HEK293 (cell line): Measurements from ENCODE around the gene ZKSCAN3.
A peak's percentile ranks its signal among the peaks of the same experiment; 100 is the strongest.

Source experiments
- CTCF ChIA-PET: fragments of 350-600 bp; formaldehyde crosslinking; extraction: SDS; loops from one replicate; lab custom pipeline; 2021; ENCODE audit warnings: antibody characterized with exemption; lab: Yijun Ruan, JAX
- POLR2A ChIA-PET: fragments of 300-600 bp; formaldehyde crosslinking; extraction: SDS; loops from one replicate; lab custom pipeline; 2020; ENCODE audit warnings: antibody characterized with exemption, inconsistent platforms; lab: Yijun Ruan, JAX
- H3K27ac ChIP-seq: fragments of 200-500 bp; sonication (Bioruptor generic); 2 replicates; pipeline ENCODE4 v1.5.1; 2014; ENCODE audit warnings: low read depth, low read length, control low read depth, inconsistent platforms; ENCODE audit errors: extremely low read depth
- H3K36me3 ChIP-seq, 2 experiments: fragments of 200-500 bp in 1 of 2; sonication (Bioruptor generic) in 1 of 2; 1 replicate in 1 of 2; 2 replicates in 1 of 2; pipeline ENCODE4 v1.5.1; 2014 to 2017; ENCODE audit warnings: inconsistent platforms in 2 of 2, low read length in 2 of 2; ENCODE audit not compliant: control insufficient read depth in 2 of 2, insufficient read depth in 1 of 2
- H3K4me1 ChIP-seq: fragments of 200-500 bp; sonication (Bioruptor generic); 2 replicates; pipeline ENCODE4 v1.5.1; 2014; ENCODE audit warnings: mild to moderate bottlenecking, low read length, inconsistent platforms; ENCODE audit not compliant: control insufficient read depth, insufficient read depth
- H3K4me3 ChIP-seq: 2 replicates; pipeline ENCODE4 v1.5.1; 2011; ENCODE audit warnings: low read depth, mild to moderate bottlenecking, control low read depth, low read length, moderate library complexity
- H3K9me3 ChIP-seq: fragments of 200-500 bp; sonication (Bioruptor generic); 2 replicates; pipeline ENCODE4 v1.5.1; 2014; ENCODE audit warnings: low read depth, low read length, inconsistent platforms; ENCODE audit not compliant: control insufficient read depth, insufficient read depth
- FEZF1 ChIP-seq: fragments of 450-650 bp; formaldehyde crosslinking; IDR thresholded peaks from 2 replicates; pipeline ENCODE4 v1.5.1; 2016; ENCODE audit warnings: missing biosample characterization, missing genetic modification characterization
- GLI2 ChIP-seq: fragments of 450-650 bp; formaldehyde crosslinking; IDR thresholded peaks from 2 replicates; pipeline ENCODE4; 2017; ENCODE audit warnings: missing biosample characterization, missing genetic modification characterization, low read depth, borderline replicate concordance
- GLIS2 ChIP-seq: fragments of 450-650 bp; formaldehyde crosslinking; IDR thresholded peaks from 2 replicates; pipeline ENCODE4 v1.5.1; 2016; ENCODE audit warnings: missing biosample characterization, missing genetic modification characterization
- HOXC10 ChIP-seq: sonication (generic); formaldehyde crosslinking; IDR thresholded peaks from 2 replicates; pipeline ENCODE4 v1.8.1; 2023; ENCODE audit warnings: mild to moderate bottlenecking, missing genetic modification reagents
- KLF1 ChIP-seq: fragments of 450-650 bp; formaldehyde crosslinking; IDR thresholded peaks from 2 replicates; pipeline ENCODE4 v1.5.1; 2016; ENCODE audit warnings: missing biosample characterization, missing genetic modification characterization
- MZF1 ChIP-seq: fragments of 450-650 bp; formaldehyde crosslinking; IDR thresholded peaks from 2 replicates; pipeline ENCODE4 v1.5.1; 2017; ENCODE audit warnings: missing biosample characterization, missing genetic modification characterization, borderline replicate concordance
- OVOL3 ChIP-seq: fragments of 450-650 bp; formaldehyde crosslinking; IDR thresholded peaks from 2 replicates; pipeline ENCODE4 v1.5.1; 2016; ENCODE audit warnings: missing biosample characterization, missing genetic modification characterization
- SALL2 ChIP-seq: fragments of 450-650 bp; formaldehyde crosslinking; IDR thresholded peaks from 2 replicates; pipeline ENCODE4 v1.5.0; 2017; ENCODE audit warnings: missing biosample characterization, mild to moderate bottlenecking, missing genetic modification characterization, borderline replicate concordance
- SETDB1 ChIP-seq: IDR thresholded peaks from one replicate; pipeline ENCODE4 v1.6.1; 2017; ENCODE audit warnings: mild to moderate bottlenecking, low read length, moderate library complexity, mixed read lengths; ENCODE audit not compliant: insufficient read length
- SP2 ChIP-seq: fragments of 450-650 bp; formaldehyde crosslinking; IDR thresholded peaks from 2 replicates; pipeline ENCODE4 v1.5.1; 2016; ENCODE audit warnings: missing biosample characterization, missing genetic modification characterization
- YY1 ChIP-seq: fragments of 450-650 bp; formaldehyde crosslinking; IDR thresholded peaks from 2 replicates; pipeline ENCODE4 v1.5.1; 2018; ENCODE audit warnings: missing biosample characterization, missing genetic modification characterization
- ZBTB26 ChIP-seq: fragments of 450-650 bp; formaldehyde crosslinking; optimal IDR thresholded peaks from 2 replicates; pipeline ENCODE3; 2016; ENCODE audit warnings: missing biosample characterization, mild to moderate bottlenecking, missing genetic modification characterization
- ZBTB8A ChIP-seq: fragments of 450-650 bp; formaldehyde crosslinking; IDR thresholded peaks from 2 replicates; pipeline ENCODE4 v1.5.1; 2016; ENCODE audit warnings: missing biosample characterization, missing genetic modification characterization
- ZNF175 ChIP-seq: fragments of 450-650 bp; formaldehyde crosslinking; IDR thresholded peaks from 2 replicates; pipeline ENCODE4 v1.5.1; 2016; ENCODE audit warnings: missing biosample characterization, missing genetic modification characterization
- ZNF2 ChIP-seq: fragments of 450-650 bp; formaldehyde crosslinking; IDR thresholded peaks from 2 replicates; pipeline ENCODE4 v1.5.1; 2016; ENCODE audit warnings: missing biosample characterization, missing genetic modification characterization
- ZNF292 ChIP-seq: fragments of 450-650 bp; formaldehyde crosslinking; IDR thresholded peaks from 2 replicates; pipeline ENCODE4 v1.5.1; 2016; ENCODE audit warnings: low read depth, missing biosample characterization, missing genetic modification characterization, borderline replicate concordance
- ZNF324 ChIP-seq: fragments of 450-650 bp; formaldehyde crosslinking; IDR thresholded peaks from 2 replicates; pipeline ENCODE4 v1.5.1; 2016; ENCODE audit warnings: missing biosample characterization, missing genetic modification characterization
- ZNF341 ChIP-seq: fragments of 450-650 bp; formaldehyde crosslinking; IDR thresholded peaks from 2 replicates; pipeline ENCODE4; 2016; ENCODE audit warnings: low read depth, missing biosample characterization, missing genetic modification characterization
- ZNF366 ChIP-seq: fragments of 450-650 bp; formaldehyde crosslinking; conservative IDR thresholded peaks from 2 replicates; pipeline ENCODE4 v1.5.1; 2016; ENCODE audit warnings: missing biosample characterization, missing genetic modification characterization
- ZNF37A ChIP-seq: fragments of 450-650 bp; IDR thresholded peaks from 2 replicates; pipeline ENCODE4 v1.5.1; 2018; ENCODE audit warnings: missing biosample characterization, missing genetic modification characterization
- ZNF404 ChIP-seq: fragments of 450-650 bp; formaldehyde crosslinking; IDR thresholded peaks from 2 replicates; pipeline ENCODE4 v1.5.1; 2017; ENCODE audit warnings: missing biosample characterization, missing genetic modification characterization
- ZNF530 ChIP-seq: fragments of 450-650 bp; formaldehyde crosslinking; IDR thresholded peaks from 2 replicates; pipeline ENCODE4 v1.5.1; 2016; ENCODE audit warnings: low read depth, missing biosample characterization, missing genetic modification characterization
- ZNF621 ChIP-seq: fragments of 450-650 bp; formaldehyde crosslinking; IDR thresholded peaks from 2 replicates; pipeline ENCODE4 v1.5.1; 2017; ENCODE audit warnings: missing biosample characterization, missing genetic modification characterization
- ZNF623 ChIP-seq: fragments of 450-650 bp; formaldehyde crosslinking; IDR thresholded peaks from 2 replicates; pipeline ENCODE4 v1.5.1; 2016; ENCODE audit warnings: missing biosample characterization, missing genetic modification characterization
- ZNF654 ChIP-seq: fragments of 450-650 bp; formaldehyde crosslinking; IDR thresholded peaks from 2 replicates; pipeline ENCODE4 v1.5.1; 2016; ENCODE audit warnings: low read depth, missing biosample characterization, missing genetic modification characterization
- ZNF658 ChIP-seq: fragments of 450-650 bp; formaldehyde crosslinking; IDR thresholded peaks from 2 replicates; pipeline ENCODE4; 2016; ENCODE audit warnings: missing biosample characterization, missing genetic modification characterization
- ZNF660 ChIP-seq: fragments of 450-650 bp; IDR thresholded peaks from 2 replicates; pipeline ENCODE4 v1.5.1; 2018; ENCODE audit warnings: missing biosample characterization, mild to moderate bottlenecking, missing genetic modification characterization
- ZSCAN30 ChIP-seq: fragments of 450-650 bp; IDR thresholded peaks from 2 replicates; pipeline ENCODE4 v1.5.1; 2018; ENCODE audit warnings: missing biosample characterization, mild to moderate bottlenecking, missing genetic modification characterization, moderate library complexity
- ZXDB ChIP-seq: fragments of 450-650 bp; formaldehyde crosslinking; IDR thresholded peaks from 2 replicates; pipeline ENCODE4 v1.5.1; 2016; ENCODE audit warnings: missing biosample characterization, missing genetic modification characterization
- TF ChIP-seq, protein P1 (sequence below): fragments of 450-650 bp; formaldehyde crosslinking; IDR thresholded peaks from 2 replicates; pipeline ENCODE4 v1.5.1; 2016; ENCODE audit warnings: missing biosample characterization, missing genetic modification characterization
- TF ChIP-seq, protein P2 (sequence below): fragments of 450-650 bp; formaldehyde crosslinking; IDR thresholded peaks from 2 replicates; pipeline ENCODE4 v1.5.1; 2016; ENCODE audit warnings: missing biosample characterization, missing genetic modification characterization

The ZKSCAN3 gene

DNA sequence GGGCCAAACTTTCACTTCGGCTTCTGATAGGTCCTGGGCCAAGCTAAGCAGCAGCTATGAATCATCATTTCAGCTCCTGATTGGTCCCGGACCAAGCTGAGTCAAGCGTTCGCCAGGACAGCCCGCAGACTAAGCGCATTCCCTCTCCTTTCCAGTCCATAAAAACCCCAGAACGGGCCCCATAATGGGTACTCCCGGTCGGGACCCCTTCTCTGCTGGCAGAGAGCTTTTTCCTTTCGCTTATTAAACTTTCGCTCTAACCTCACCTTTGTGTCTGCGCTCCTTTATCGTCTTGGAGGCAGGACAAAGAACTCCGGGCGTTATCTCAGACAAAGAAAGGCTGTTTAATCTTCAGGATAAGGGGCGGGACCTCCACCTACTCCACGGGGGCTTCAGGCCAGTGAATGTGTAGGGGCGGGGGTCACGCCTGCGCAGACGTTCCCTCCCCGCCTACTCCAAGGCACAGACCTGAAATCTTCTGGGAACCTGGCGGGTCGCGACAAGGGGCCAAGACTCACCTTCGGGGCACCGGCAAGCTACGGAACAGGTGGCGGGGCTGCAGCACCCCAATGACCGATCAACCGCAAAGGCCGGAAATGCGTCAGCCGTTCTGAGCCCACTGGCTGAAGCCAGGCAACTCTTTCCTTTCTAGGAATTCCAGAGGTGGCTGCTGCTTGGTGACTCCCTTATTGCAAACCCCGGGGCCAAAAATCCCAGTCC, 14.0 kb upstream of the ZKSCAN3 start, which contains the start of gene ZSCAN31 (continued):
- peak; percentile 64 for TF ChIP-seq ZNF2 (tag by site-specific recombination)
- peak; percentile 52 for TF ChIP-seq KLF1
- TF ChIP-seq GLI2 (tag by site-specific recombination): no peak
- TF ChIP-seq ZNF654 (tag by site-specific recombination): peak; percentile 23; the same call in 1 of the 2 replicates
- TF ChIP-seq GLIS2 (tag by site-specific recombination): peak; percentile 79
- TF ChIP-seq ZNF175: no peak
- no peak for TF ChIP-seq ZNF37A
- TF ChIP-seq ZBTB8A (tag by site-specific recombination): peak; percentile 76
- TF ChIP-seq ZNF623: no peak
- TF ChIP-seq, protein P1, sequence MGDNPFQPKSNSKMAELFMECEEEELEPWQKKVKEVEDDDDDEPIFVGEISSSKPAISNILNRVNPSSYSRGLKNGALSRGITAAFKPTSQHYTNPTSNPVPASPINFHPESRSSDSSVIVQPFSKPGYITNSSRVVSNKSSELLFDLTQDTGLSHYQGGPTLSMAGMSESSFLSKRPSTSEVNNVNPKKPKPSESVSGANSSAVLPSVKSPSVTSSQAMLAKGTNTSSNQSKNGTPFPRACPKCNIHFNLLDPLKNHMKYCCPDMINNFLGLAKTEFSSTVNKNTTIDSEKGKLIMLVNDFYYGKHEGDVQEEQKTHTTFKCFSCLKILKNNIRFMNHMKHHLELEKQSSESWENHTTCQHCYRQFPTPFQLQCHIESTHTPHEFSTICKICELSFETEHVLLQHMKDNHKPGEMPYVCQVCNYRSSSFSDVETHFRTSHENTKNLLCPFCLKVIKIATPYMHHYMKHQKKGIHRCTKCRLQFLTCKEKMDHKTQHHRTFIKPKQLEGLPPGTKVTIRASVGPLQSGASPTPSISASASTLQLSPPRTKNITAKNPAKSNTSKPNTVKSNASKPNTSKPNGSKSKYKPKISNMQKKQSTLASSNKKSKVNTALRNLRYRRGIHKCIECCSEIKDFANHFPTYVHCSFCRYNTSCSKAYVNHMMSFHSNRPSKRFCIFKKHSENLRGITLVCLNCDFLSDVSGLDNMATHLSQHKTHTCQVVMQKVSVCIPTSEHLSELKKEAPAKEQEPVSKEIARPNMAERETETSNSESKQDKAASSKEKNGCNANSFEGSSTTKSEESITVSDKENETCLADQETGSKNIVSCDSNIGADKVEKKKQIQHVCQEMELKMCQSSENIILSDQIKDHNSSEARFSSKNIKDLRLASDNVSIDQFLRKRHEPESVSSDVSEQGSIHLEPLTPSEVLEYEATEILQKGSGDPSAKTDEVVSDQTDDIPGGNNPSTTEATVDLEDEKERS (tag by site-specific recombination): no peak
- TF ChIP-seq ZNF341 (tag by site-specific recombination): peak; percentile 83
- TF ChIP-seq ZBTB26 (tag by site-specific recombination): peak; percentile 24
- TF ChIP-seq ZNF366 (tag by site-specific recombination): peak; percentile 77
- peak; percentile 38 for TF ChIP-seq SETDB1
- peak; percentile 100 for TF ChIP-seq HOXC10 (CRISPR knock-in tag)
- no peak for TF ChIP-seq ZNF658 (tag by site-specific recombination)
- no peak for TF ChIP-seq ZNF621
- no peak for TF ChIP-seq ZNF324
- peak; percentile 90 for TF ChIP-seq ZXDB (tag by site-specific recombination)

GRCh38 chr6:28336284-28337120, 13.2 kb upstream of the ZKSCAN3 start:
- Histone ChIP-seq H3K4me1 (peaks cover 4% of the 10 kb centered on the region; the same call in 1 of the 2 replicates), H3K36me3 (no peaks in the 10 kb centered on the region), H3K4me3 (peak overlapping the region; percentile 78), H3K27ac (peak overlapping the region; percentile 88), H3K9me3 (no peaks in the 10 kb centered on the region)
- ChIA-PET CTCF (interaction anchor here (0.6 to 0.9 kb wide), 3 partner anchors 10 to 128 kb away, joined by 3 to 5 read pairs (median 3); no protein-coding TSS in a partner anchor), POLR2A (interaction anchor here (0.5 to 4.0 kb wide), 18 partner anchors 9 to 527 kb away, joined by 3 to 37 read pairs (median 8); partner anchors contain the start of genes PGBD1, ZKSCAN3, ZKSCAN4 and ZKSCAN8)
- TF ChIP-seq ZNF341 (tag by site-specific recombination) (peak; percentile 83), FEZF1 (tag by site-specific recombination) (peak; percentile 13; the same call in 1 of the 2 replicates), ZNF2 (tag by site-specific recombination) (no peak), KLF1 (no peak), MZF1 (tag by site-specific recombination) (0 out of 2 replicates have a peak, but pooled peaks have one; percentile 56), OVOL3 (peak; percentile 91; the same call in 1 of the 2 replicates), ZNF660 (peak; percentile 32; the same call in 1 of the 2 replicates), SP2 (no peak), SALL2 (tag by site-specific recombination) (no peak), ZNF292 (no peak), ZSCAN30 (tag by site-specific recombination) (0 out of 2 replicates have a peak, but pooled peaks have one; percentile 19), ZNF530 (tag by site-specific recombination) (no peak), GLIS2 (tag by site-specific recombination) (0 out of 2 replicates have a peak, but pooled peaks have one; percentile 32), ZNF404 (tag by site-specific recombination) (no peak), YY1 (tag by site-specific recombination) (peak; percentile 16; the same call in 1 of the 2 replicates)
- TF ChIP-seq, protein P2, sequence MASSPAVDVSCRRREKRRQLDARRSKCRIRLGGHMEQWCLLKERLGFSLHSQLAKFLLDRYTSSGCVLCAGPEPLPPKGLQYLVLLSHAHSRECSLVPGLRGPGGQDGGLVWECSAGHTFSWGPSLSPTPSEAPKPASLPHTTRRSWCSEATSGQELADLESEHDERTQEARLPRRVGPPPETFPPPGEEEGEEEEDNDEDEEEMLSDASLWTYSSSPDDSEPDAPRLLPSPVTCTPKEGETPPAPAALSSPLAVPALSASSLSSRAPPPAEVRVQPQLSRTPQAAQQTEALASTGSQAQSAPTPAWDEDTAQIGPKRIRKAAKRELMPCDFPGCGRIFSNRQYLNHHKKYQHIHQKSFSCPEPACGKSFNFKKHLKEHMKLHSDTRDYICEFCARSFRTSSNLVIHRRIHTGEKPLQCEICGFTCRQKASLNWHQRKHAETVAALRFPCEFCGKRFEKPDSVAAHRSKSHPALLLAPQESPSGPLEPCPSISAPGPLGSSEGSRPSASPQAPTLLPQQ (tag by site-specific recombination): no peak
